Erythroblast (primary cell): Measurements from ENCODE around the gene IL1RAP.

ENCODE experiments used
- DNase-seq, 2 experiments: peaks; one replicate each; lab custom pipeline; 2025; lab: John Stamatoyannopoulos, UW
- GATA1 ChIP-seq: IDR thresholded peaks from 2 replicates; pipeline ENCODE4 v1.6.1; 2011; ENCODE audit warnings: low read depth, mild to moderate bottlenecking, control low read depth, low read length, moderate library complexity
- POLR2A ChIP-seq: IDR thresholded peaks from 2 replicates; pipeline ENCODE4 v1.6.1; 2011; ENCODE audit warnings: mild to moderate bottlenecking, low read length

IL1RAP gene

GRCh38 chr3:190522621-190523222 is 8.8 kb downstream of the IL1RAP start:
- TF ChIP-seq POLR2A (no peak), GATA1 (no peak)

GRCh38 chr3:190524942-190525341 is 11.1 kb downstream of the IL1RAP start:
- no peak for TF ChIP-seq POLR2A
- TF ChIP-seq GATA1: no peak
- DNase-seq: no peak

More at GRCh38 chr3:190522621-190523222, 8.8 kb downstream of the IL1RAP start:
- no peak for DNase-seq

- DNase-seq: no peak
- TF ChIP-seq GATA1 (no peak), POLR2A (no peak)
These were observed 11.7 kb downstream of the IL1RAP start for GRCh38 chr3:190525634-190526033.

GRCh38 chr3:190526787-190527762 is 13.2 kb downstream of the IL1RAP start:
- TF ChIP-seq GATA1: no peak
- no peak for TF ChIP-seq POLR2A
- DNase-seq: no peak

DNA sequence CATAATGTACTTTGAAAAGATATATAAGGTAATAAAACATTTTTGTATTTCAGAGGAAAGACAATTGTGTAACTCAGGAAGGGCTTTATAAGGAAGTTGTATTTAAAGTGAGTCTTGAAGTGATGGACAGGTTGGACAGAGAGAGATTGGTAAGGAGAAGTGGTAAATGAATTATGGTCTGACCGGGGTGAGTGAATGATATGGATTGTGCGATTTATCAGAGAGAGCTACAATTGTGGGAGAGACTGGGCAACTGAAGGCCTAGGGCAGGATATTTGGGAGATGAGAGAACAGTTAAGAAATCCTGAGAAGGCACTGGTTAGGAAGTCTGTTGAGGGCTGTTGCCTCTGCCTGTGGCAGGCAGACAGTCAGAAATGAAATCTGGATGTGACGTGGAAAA is 14.8 kb downstream of the IL1RAP start:
- no peak for DNase-seq
- no peak for TF ChIP-seq POLR2A
- no peak for TF ChIP-seq GATA1

- no peak for DNase-seq
- TF ChIP-seq POLR2A: no peak
These were observed 17.5 kb downstream of the IL1RAP start for GRCh38 chr3:190531406-190531805.

- TF ChIP-seq POLR2A (no peak), GATA1 (no peak)
- no peak for DNase-seq
These were observed 18.9 kb downstream of the IL1RAP start for GRCh38 chr3:190532731-190533203.

DNA sequence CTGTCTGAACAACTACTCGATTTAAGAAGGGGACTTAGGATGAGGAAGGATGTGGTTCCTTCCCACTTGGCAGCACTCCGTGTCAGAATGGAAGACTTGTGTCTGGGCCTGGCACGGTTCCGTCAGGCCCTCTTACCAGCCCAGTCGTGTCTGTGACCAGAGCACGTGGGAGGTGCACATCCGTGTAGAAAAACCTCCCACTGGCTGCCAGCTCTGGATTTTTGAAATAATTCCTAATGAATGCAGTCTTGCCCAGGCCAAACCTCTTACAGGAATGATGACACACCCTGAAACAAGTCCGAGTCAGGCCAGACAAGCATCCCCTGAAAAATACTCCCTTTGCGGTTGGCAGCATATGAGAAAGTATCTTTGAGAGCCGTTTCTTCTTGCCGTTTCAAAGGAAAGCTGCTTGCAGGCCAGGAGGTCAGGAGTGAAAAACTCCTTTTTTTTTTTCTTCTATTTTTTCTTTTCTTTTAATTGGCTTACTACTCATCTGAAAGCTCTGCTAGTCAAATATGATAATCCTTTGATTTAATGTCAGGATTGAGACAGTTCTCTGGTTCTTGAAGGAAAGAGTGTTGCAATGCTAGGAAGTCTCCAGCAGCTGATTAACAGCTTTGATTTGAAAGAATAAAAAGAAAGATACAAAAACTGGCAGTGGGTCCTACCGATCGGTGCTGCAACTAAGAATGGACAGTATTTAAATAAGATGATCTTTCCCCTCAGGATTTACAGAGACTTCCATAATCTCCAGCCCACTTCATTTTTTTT is 19.8 kb downstream of the IL1RAP start:
- TF ChIP-seq GATA1: no peak
- TF ChIP-seq POLR2A: no peak
- DNase-seq: peak; percentile 9 to 52

DNA sequence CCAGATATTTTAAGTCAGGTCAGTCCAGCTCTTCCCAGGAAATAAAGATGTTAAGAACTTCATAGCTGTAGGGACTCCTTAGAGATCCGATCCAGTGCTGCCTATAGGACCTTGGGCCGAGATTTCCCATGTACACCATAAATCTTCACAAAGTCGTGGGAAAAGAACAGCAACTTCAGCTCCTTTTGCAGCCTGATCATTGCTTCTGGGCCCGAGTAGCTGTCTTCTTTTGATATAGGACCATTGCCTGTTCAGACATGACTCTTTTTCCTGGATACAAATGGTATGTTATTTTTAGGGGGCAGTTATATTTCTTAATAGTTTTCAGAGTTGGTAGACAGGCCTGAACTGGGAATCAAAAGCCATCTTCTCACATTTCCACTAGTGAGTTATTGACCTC is 20.5 kb downstream of the IL1RAP start:
- no peak for DNase-seq
- no peak for TF ChIP-seq GATA1
- TF ChIP-seq POLR2A: no peak

DNA sequence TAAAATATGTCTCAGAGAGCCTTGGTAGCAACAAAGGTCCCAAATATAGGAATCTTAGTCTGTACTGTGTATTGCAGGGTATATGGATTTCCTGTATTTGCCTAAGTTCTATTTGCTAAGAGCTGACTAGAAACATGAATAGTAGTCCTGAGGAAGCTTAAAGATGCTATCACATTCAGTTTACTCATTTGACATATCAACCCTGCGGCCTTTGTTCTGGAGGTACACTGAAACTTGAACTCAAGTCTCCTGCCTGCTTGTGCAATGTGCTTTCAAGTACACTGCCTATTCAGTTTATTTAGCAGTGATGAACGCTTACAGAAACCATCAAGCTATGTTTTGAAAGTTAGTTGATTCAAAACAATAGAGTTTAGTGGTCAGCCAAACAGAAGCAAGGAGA is 21.1 kb downstream of the IL1RAP start:
- TF ChIP-seq POLR2A (no peak), GATA1 (no peak)
- no peak for DNase-seq

DNA sequence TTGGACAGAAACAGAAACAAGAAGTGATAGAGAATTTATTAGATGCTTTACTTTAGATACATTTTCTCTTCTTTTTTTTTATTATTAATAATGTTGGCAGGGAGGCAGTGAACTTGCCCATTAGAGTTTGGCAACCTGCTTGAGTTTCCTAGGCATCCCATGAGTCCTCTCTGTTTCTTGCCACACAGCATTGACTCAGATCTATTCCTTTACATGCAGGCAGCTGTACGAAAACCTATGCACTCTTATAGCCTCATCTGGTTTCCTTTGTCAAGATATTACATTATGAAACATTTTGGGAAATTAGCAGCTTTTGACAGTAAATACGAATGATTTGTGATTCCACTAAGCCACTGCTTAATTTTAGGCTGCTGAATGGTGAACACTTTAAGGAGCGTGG is 23.3 kb downstream of the IL1RAP start:
- no peak for DNase-seq
- no peak for TF ChIP-seq GATA1
- TF ChIP-seq POLR2A: no peak

DNA sequence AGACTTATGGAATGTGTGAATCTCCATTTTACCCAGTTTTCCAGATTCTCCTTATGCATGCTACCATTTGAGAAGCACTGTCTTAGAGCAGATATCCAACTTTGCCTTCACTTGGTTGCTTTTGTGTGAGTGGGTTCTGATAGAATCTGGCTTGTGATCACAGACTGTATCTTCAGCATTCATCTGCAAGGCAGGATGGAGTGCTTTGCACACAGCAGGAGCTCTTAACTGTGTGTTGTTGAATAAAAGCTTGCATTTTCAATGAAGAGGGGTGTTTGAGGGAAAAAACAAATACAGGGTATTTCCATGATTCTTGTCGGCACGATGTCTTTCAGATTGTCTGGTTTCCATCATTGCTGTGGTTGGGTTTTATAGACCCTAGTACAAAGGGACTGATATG is 24.4 kb downstream of the IL1RAP start:
- DNase-seq: no peak
- TF ChIP-seq POLR2A (no peak), GATA1 (no peak)

GRCh38 chr3:190539526-190539925 is 25.6 kb downstream of the IL1RAP start:
- TF ChIP-seq GATA1: no peak
- TF ChIP-seq POLR2A: no peak
- no peak for DNase-seq
